HL-60 (cell line): Measurements from ENCODE around the gene SBK3.

Experiments
- DNase-seq, 2 experiments: peaks; one replicate each; pipeline ENCODE4 v3.0.0-alpha.2; 2010 to 2020; ENCODE audit warnings: low read depth in 1 of 2, low spot score in 1 of 2
- H3K27ac ChIP-seq: fragments of 250-450 bp; sonication (Bioruptor Pico); replicated peaks from 2 replicates; pipeline ENCODE4 v1.5.1; 2020; ENCODE audit warnings: mild to moderate bottlenecking, moderate library complexity
- H3K27me3 ChIP-seq: fragments of 250-450 bp; sonication (Bioruptor Pico); 2 replicates; pipeline ENCODE4 v1.5.1; 2021; ENCODE audit warnings: mild to moderate bottlenecking, moderate library complexity; ENCODE audit not compliant: insufficient read depth, poor library complexity, severe bottlenecking
- H3K4me3 ChIP-seq: replicated peaks from 2 replicates; pipeline ENCODE4 v1.5.1; 2011; ENCODE audit warnings: mild to moderate bottlenecking, control low read depth, low read length; ENCODE audit not compliant: insufficient read depth
- GABPA ChIP-seq: IDR thresholded peaks from 2 replicates; pipeline ENCODE4 v1.6.1; 2012; ENCODE audit warnings: low read depth
- POLR2AphosphoS5 ChIP-seq: IDR thresholded peaks from 2 replicates; pipeline ENCODE4 v1.6.1; 2012; ENCODE audit warnings: low read depth
- REST ChIP-seq: IDR thresholded peaks from 2 replicates; pipeline ENCODE4 v1.6.1; 2012; ENCODE audit warnings: low read depth; ENCODE audit not compliant: insufficient replicate concordance
- SPI1 ChIP-seq: IDR thresholded peaks from 2 replicates; pipeline ENCODE4 v1.6.1; 2012; ENCODE audit warnings: low read depth, mild to moderate bottlenecking, borderline replicate concordance
- TF ChIP-seq, protein P1 (sequence below): IDR thresholded peaks from one replicate; pipeline ENCODE4 v1.5.1; 2011; ENCODE audit warnings: low read length, control low read depth, inconsistent platforms; ENCODE audit not compliant: insufficient read depth

The SBK3 gene

DNA sequence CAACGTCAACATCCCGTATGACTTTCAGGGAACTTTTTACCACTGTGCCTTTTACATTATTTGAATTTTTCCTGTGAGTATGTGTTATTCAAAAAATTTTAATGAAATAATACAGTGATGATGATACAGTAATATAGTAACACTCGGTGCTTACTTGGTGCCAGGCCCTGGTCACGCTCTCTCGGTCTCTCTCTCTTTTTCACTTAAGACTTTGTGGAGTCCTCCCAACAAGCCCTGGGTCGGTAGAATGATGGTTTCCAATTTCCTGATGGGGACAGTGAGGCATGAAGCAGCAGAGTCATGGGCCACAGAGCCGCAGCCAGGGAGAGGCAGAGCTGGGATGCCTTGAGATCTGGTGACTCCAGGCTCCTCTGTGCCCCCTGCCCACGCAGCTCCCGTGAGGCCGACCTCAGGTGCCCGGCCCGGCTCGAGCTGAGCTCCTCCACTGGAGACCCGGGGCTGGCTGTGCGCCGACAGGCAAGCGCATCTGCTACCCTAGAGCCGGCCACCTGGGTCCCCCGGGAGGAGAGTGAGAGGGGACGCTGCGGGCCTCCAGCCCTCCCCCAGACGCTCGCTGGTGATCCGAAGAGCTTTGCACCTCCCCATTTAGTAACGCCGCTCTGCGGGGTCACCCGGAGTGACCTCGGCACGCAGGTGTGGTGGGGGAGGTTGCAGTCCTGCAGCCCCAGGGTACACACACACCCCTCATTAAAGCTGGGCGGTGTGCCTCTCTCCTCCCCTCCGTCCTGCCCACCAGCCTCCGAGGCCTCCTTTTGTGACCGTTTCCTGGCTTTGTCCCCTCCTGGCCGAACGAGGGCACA is 4.4 kb upstream of the SBK3 start:
- TF ChIP-seq, protein P1, sequence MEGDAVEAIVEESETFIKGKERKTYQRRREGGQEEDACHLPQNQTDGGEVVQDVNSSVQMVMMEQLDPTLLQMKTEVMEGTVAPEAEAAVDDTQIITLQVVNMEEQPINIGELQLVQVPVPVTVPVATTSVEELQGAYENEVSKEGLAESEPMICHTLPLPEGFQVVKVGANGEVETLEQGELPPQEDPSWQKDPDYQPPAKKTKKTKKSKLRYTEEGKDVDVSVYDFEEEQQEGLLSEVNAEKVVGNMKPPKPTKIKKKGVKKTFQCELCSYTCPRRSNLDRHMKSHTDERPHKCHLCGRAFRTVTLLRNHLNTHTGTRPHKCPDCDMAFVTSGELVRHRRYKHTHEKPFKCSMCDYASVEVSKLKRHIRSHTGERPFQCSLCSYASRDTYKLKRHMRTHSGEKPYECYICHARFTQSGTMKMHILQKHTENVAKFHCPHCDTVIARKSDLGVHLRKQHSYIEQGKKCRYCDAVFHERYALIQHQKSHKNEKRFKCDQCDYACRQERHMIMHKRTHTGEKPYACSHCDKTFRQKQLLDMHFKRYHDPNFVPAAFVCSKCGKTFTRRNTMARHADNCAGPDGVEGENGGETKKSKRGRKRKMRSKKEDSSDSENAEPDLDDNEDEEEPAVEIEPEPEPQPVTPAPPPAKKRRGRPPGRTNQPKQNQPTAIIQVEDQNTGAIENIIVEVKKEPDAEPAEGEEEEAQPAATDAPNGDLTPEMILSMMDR, result no peak
- no peak for TF ChIP-seq SPI1
- TF ChIP-seq POLR2AphosphoS5, result no peak
- no peak for TF ChIP-seq REST
- TF ChIP-seq GABPA, result no peak
- H3K27ac ChIP-seq, result no peak overlapping the region
- no peak overlapping the region for H3K4me3 ChIP-seq
- H3K27me3 ChIP-seq, result peaks cover 10% of the 10 kb centered on the region
- DNase-seq, result no peak

DNA sequence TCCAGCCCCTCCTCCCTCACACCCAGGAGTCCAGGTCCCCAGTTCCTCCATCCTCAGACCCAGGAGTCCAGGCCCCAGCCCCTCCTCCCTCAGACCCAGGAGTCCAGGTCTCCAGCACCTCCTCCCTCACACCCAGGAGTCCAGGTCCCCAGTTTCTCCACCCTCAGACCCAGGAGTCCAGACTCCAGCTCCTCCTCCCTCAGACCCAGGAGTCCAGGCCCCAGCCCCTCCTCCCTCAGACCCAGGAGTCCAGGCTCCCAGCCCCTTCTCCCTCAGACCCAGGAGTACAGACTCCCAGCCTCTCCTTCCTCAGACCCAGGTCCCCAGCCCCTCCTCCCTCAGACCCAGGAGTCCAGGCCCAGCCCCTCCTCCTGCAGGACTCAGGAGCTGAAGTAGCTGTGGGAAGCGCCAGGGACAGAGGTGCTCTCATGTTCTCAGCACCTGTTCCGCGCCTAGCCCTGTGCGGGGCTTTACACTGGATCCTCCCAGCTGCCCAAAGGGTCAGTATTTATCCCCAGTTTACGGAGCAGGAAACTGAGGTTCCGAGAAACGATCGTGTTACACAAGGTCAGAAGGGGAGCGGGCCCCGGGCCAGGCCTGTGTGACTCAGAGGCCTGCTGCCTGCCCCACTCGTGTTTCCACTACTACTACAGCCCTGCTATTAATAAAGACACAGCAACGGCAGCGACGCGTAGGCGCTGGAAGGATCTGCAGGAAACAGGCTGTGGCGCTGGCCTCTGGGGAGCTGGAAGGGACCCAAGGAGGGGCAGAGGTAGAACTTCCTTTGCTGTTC is 1.7 kb upstream of the SBK3 start:
- no peak for DNase-seq
- Histone ChIP-seq H3K4me3 (no peak overlapping the region), H3K27me3 (peaks cover 10% of the 10 kb centered on the region), H3K27ac (no peak overlapping the region)
- no peak for TF ChIP-seq GABPA
- TF ChIP-seq, protein P1, result no peak
- TF ChIP-seq SPI1, result no peak
- no peak for TF ChIP-seq REST
- no peak for TF ChIP-seq POLR2AphosphoS5

GRCh38 chr19:55546011-55546410 is 668 bp upstream of the SBK3 start:
- DNase-seq, result no peak
- peaks cover 10% of the 10 kb centered on the region for H3K27me3 ChIP-seq
- no peak overlapping the region for H3K4me3 ChIP-seq
- no peak overlapping the region for H3K27ac ChIP-seq
- TF ChIP-seq REST, result no peak
